HG02938 (cell line): ENCODE data around the gene RAB11FIP5.

Source experiments
- ATAC-seq: cut with Tn5 transposase; IDR thresholded peaks from one replicate; pipeline ENCODE4 v1.9.1; 2021; ENCODE audit warnings: mild to moderate bottlenecking, moderate library complexity; ENCODE audit not compliant: unreplicated experiment

The RAB11FIP5 gene

GRCh38 chr2:73085691-73086090 lies 27.1 kb downstream of the RAB11FIP5 start:
- peak; percentile 88 for ATAC-seq

GRCh38 chr2:73084971-73085370 lies 27.8 kb downstream of the RAB11FIP5 start:
- no peak for ATAC-seq

- ATAC-seq, result no peak
Measured at GRCh38 chr2:73083886-73084800, 28.6 kb downstream of the RAB11FIP5 start.

GRCh38 chr2:73082523-73083410 lies 30.0 kb downstream of the RAB11FIP5 start:
- no peak for ATAC-seq

- ATAC-seq, result no peak
Measured at GRCh38 chr2:73081181-73081671, 31.5 kb downstream of the RAB11FIP5 start.

- ATAC-seq, result no peak
Measured at GRCh38 chr2:73080321-73081131, 32.2 kb downstream of the RAB11FIP5 start.

- ATAC-seq, result no peak
Measured at GRCh38 chr2:73079636-73080035, 33.1 kb downstream of the RAB11FIP5 start.

GRCh38 chr2:73078457-73079411 lies 34.0 kb downstream of the RAB11FIP5 start:
- no peak for ATAC-seq

GRCh38 chr2:73077424-73077795 lies 35.3 kb downstream of the RAB11FIP5 start:
- no peak for ATAC-seq

GRCh38 chr2:73076701-73077423 lies 35.9 kb downstream of the RAB11FIP5 start:
- no peak for ATAC-seq

GRCh38 chr2:73075477-73076373 lies 37.0 kb downstream of the RAB11FIP5 start:
- ATAC-seq, result no peak

- ATAC-seq, result no peak
Measured at GRCh38 chr2:73074110-73075069, 38.4 kb downstream of the RAB11FIP5 start.

- ATAC-seq, result no peak
Measured at GRCh38 chr2:73072416-73072815, 40.3 kb downstream of the RAB11FIP5 start.

GRCh38 chr2:73072129-73072395 lies 40.7 kb downstream of the RAB11FIP5 start:
- ATAC-seq, result peak; percentile 2

- ATAC-seq, result peak; percentile 91
Measured at GRCh38 chr2:73071360-73072128, 41.2 kb downstream of the RAB11FIP5 start, which contains the start of gene SFXN5. SFXN5 (minus strand) TSS chr2:73071712; CDS start chr2:73071705, 7 bp downstream.
